GM19467 (cell line): ENCODE measurements around the gene APOBEC3B.
A peak's percentile ranks its signal among the peaks of the same experiment; 100 is the strongest.
"Not testable (repeated sequence)": the region's sequence is repeated elsewhere in the genome, so short reads cannot be mapped to it uniquely, and the experiment has no call there.

ENCODE experiments used
- ATAC-seq: cut with Tn5 transposase; IDR thresholded peaks from one replicate; pipeline ENCODE4 v1.9.1; 2021; ENCODE audit warnings: mild to moderate bottlenecking, moderate library complexity; ENCODE audit not compliant: unreplicated experiment

The APOBEC3B gene

GRCh38 chr22:38981992-38982927, at the start of gene APOBEC3B:
Gene APOBEC3B (plus strand): TSS chr22:38982347. CDS start chr22:38982454, 107 bp downstream.
- ATAC-seq, result peak; percentile 44

- no peak for ATAC-seq
These were observed 47.1 kb upstream of the APOBEC3B start for GRCh38 chr22:38935023-38935422.

GRCh38 chr22:38935616-38936015, 46.5 kb upstream of the APOBEC3B start:
- no peak for ATAC-seq

- no peak for ATAC-seq
These were observed 45.6 kb upstream of the APOBEC3B start for GRCh38 chr22:38936562-38936961.

- ATAC-seq, result no peak
These were observed 45.1 kb upstream of the APOBEC3B start for GRCh38 chr22:38937036-38937435.

- no peak for ATAC-seq
These were observed 44.6 kb upstream of the APOBEC3B start for GRCh38 chr22:38937541-38937940.

GRCh38 chr22:38938221-38938620, 43.9 kb upstream of the APOBEC3B start:
- ATAC-seq, result no peak

- no peak for ATAC-seq
These were observed 43.2 kb upstream of the APOBEC3B start for GRCh38 chr22:38938925-38939324.

- ATAC-seq, result no peak
These were observed 41.2 kb upstream of the APOBEC3B start for GRCh38 chr22:38940811-38941384.

- ATAC-seq, result peak; percentile 73
These were observed 40.6 kb upstream of the APOBEC3B start for GRCh38 chr22:38941488-38941987.

- no peak for ATAC-seq
These were observed 39.4 kb upstream of the APOBEC3B start for GRCh38 chr22:38942702-38943101.

- ATAC-seq, result no peak
These were observed 38.9 kb upstream of the APOBEC3B start for GRCh38 chr22:38943201-38943600.

- no peak for ATAC-seq
These were observed 38.3 kb upstream of the APOBEC3B start for GRCh38 chr22:38943882-38944281.

GRCh38 chr22:38944653-38945052, 37.5 kb upstream of the APOBEC3B start:
- ATAC-seq, result no peak

GRCh38 chr22:38945706-38946338, 36.3 kb upstream of the APOBEC3B start:
- not testable (repeated sequence) for ATAC-seq

- ATAC-seq, result no peak
These were observed 35.4 kb upstream of the APOBEC3B start for GRCh38 chr22:38946771-38947170.

GRCh38 chr22:38947321-38948140, 34.6 kb upstream of the APOBEC3B start:
- ATAC-seq, result no peak

- no peak for ATAC-seq
These were observed 33.8 kb upstream of the APOBEC3B start for GRCh38 chr22:38948181-38948940.

- no peak for ATAC-seq
These were observed 32.2 kb upstream of the APOBEC3B start for GRCh38 chr22:38949889-38950405.
